Liver (tissue), 2 donors: ENCODE measurements around the gene CACNA2D1.

Experiments used
- TF ChIP-seq, protein P1 (sequence below): IDR thresholded peaks from 2 replicates; pipeline ENCODE4 v1.6.1; 2016; ENCODE audit warnings: antibody characterized with exemption
- TF ChIP-seq, protein P2 (sequence below): fragments of 150-350 bp; IDR thresholded peaks from 2 replicates; pipeline ENCODE4 v1.5.1; 2017; ENCODE audit warnings: improper control_type of control experiment, low read depth, low read length; ENCODE audit not compliant: missing input control
- donor health status: healthy.

DNA sequence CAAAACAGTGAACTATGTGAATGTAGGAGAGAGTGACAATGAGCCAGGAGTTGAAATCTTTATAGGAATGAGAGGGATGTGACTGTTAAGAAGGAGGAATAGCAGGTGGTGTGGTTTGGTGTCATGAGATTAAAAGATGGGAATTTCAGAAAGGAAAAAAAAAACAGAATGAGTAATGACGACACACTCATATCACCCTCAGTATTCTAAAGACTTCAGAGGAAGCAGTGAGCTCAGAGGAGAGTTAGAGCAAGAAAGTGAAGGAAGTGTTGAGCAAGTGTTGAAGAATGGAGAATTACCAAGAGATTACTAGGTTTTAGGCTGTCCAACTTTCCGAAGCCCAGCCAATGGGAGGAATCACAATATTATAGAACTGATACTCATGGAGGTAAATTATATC is 453.2 kb downstream of the CACNA2D1 start:
- TF ChIP-seq, protein P1, sequence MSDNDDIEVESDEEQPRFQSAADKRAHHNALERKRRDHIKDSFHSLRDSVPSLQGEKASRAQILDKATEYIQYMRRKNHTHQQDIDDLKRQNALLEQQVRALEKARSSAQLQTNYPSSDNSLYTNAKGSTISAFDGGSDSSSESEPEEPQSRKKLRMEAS: no peak
- TF ChIP-seq, protein P2, sequence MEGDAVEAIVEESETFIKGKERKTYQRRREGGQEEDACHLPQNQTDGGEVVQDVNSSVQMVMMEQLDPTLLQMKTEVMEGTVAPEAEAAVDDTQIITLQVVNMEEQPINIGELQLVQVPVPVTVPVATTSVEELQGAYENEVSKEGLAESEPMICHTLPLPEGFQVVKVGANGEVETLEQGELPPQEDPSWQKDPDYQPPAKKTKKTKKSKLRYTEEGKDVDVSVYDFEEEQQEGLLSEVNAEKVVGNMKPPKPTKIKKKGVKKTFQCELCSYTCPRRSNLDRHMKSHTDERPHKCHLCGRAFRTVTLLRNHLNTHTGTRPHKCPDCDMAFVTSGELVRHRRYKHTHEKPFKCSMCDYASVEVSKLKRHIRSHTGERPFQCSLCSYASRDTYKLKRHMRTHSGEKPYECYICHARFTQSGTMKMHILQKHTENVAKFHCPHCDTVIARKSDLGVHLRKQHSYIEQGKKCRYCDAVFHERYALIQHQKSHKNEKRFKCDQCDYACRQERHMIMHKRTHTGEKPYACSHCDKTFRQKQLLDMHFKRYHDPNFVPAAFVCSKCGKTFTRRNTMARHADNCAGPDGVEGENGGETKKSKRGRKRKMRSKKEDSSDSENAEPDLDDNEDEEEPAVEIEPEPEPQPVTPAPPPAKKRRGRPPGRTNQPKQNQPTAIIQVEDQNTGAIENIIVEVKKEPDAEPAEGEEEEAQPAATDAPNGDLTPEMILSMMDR: no peak
